H9 (cell line): ENCODE results near the gene MTMR6. TPM values are rescaled to one million over a fixed set of nuclear protein-coding genes. Genes with fewer than 3 reads are reported as not detected.

Experiments used
- DNase-seq: peaks from one replicate; pipeline ENCODE4 v3.0.0-alpha.2; 2017
- H2AFZ ChIP-seq: one replicate; pipeline ENCODE4 v1.6.1; 2013; ENCODE audit warnings: mild to moderate bottlenecking, low read length, control low read depth, moderate library complexity
- H2AK5ac ChIP-seq: 2 replicates; pipeline ENCODE4 v1.6.1; 2013; ENCODE audit warnings: low read length, control low read depth, mixed read lengths; ENCODE audit not compliant: insufficient read length
- H2BK120ac ChIP-seq: one replicate; pipeline ENCODE4 v1.6.1; 2013; ENCODE audit warnings: low read depth, mild to moderate bottlenecking, low read length, control low read depth, inconsistent platforms; ENCODE audit not compliant: poor library complexity, severe bottlenecking
- H2BK12ac ChIP-seq: 2 replicates; pipeline ENCODE4 v1.6.1; 2013; ENCODE audit warnings: low read length, control low read depth, mixed read lengths, low read depth; ENCODE audit not compliant: insufficient read length
- H2BK15ac ChIP-seq: 2 replicates; pipeline ENCODE4 v1.6.1; 2013; ENCODE audit warnings: low read depth, low read length, control low read depth
- H2BK20ac ChIP-seq: one replicate; pipeline ENCODE4 v1.6.1; 2013; ENCODE audit warnings: low read depth, mild to moderate bottlenecking, low read length, control low read depth, inconsistent platforms; ENCODE audit not compliant: poor library complexity, severe bottlenecking
- H2BK5ac ChIP-seq: 2 replicates; pipeline ENCODE4 v1.6.1; 2013; ENCODE audit warnings: low read length, control low read depth, mixed read lengths; ENCODE audit not compliant: insufficient read length
- H3K14ac ChIP-seq: 2 replicates; pipeline ENCODE4 v1.6.1; 2013; ENCODE audit warnings: low read length, control low read depth; ENCODE audit not compliant: insufficient read depth
- H3K18ac ChIP-seq: 2 replicates; pipeline ENCODE4 v1.6.1; 2013; ENCODE audit warnings: low read depth, mild to moderate bottlenecking, mixed read lengths, low read length, control low read depth; ENCODE audit not compliant: insufficient read length
- H3K23ac ChIP-seq: 2 replicates; pipeline ENCODE4 v1.6.1; 2013; ENCODE audit warnings: low read length, control low read depth, mixed read lengths, low read depth; ENCODE audit not compliant: insufficient read length
- H3K23me2 ChIP-seq: 2 replicates; pipeline ENCODE4 v1.6.1; 2013; ENCODE audit warnings: low read depth, mild to moderate bottlenecking, mixed read lengths, low read length, control low read depth; ENCODE audit not compliant: insufficient read length, poor library complexity, severe bottlenecking
- H3K27ac ChIP-seq: 2 replicates; pipeline ENCODE4 v1.5.1; 2013; ENCODE audit warnings: low read length, control low read depth, mixed read lengths, low read depth; ENCODE audit not compliant: insufficient read length
- H3K27me3 ChIP-seq: 2 replicates; pipeline ENCODE4 v1.6.1; 2013; ENCODE audit warnings: low read length, control low read depth, inconsistent platforms; ENCODE audit not compliant: insufficient read depth
- H3K4ac ChIP-seq: 2 replicates; pipeline ENCODE4 v1.6.1; 2013; ENCODE audit warnings: low read depth, mild to moderate bottlenecking, control low read depth, inconsistent platforms, low read length, moderate library complexity
- H3K4me1 ChIP-seq: 2 replicates; pipeline ENCODE4 v1.6.1; 2013; ENCODE audit warnings: low read length, control low read depth, inconsistent platforms; ENCODE audit not compliant: insufficient read depth
- H3K4me2 ChIP-seq: 2 replicates; pipeline ENCODE4 v1.6.1; 2013; ENCODE audit warnings: low read length, control low read depth, mixed read lengths; ENCODE audit not compliant: insufficient read length, insufficient read depth
- H3K56ac ChIP-seq: 2 replicates; pipeline ENCODE4 v1.6.1; 2013; ENCODE audit warnings: low read depth, mild to moderate bottlenecking, mixed read lengths, low read length, control low read depth; ENCODE audit not compliant: insufficient read length
- H3K79me1 ChIP-seq: 2 replicates; pipeline ENCODE4 v1.6.1; 2013; ENCODE audit warnings: low read depth, mild to moderate bottlenecking, moderate library complexity, low read length, control low read depth, inconsistent platforms; ENCODE audit not compliant: insufficient read depth, poor library complexity, severe bottlenecking
- H3K79me2 ChIP-seq: 2 replicates; pipeline ENCODE4 v1.6.1; 2013; ENCODE audit warnings: low read length, control low read depth, inconsistent platforms; ENCODE audit not compliant: insufficient read depth
- H3K9ac ChIP-seq: 2 replicates; pipeline ENCODE4 v1.6.1; 2013; ENCODE audit warnings: low read length, control low read depth, mixed read lengths; ENCODE audit not compliant: insufficient read length; ENCODE audit errors: extremely low read depth
- H3K9me3 ChIP-seq: one replicate; pipeline ENCODE4 v1.6.1; 2013; ENCODE audit warnings: low read depth, low read length, inconsistent platforms; ENCODE audit not compliant: control insufficient read depth
- H3T11ph ChIP-seq: one replicate; pipeline ENCODE4 v1.6.1; 2013; ENCODE audit warnings: mild to moderate bottlenecking, low read length, control low read depth, inconsistent platforms
- H4K20me1 ChIP-seq: one replicate; pipeline ENCODE4 v1.6.1; 2013; ENCODE audit not compliant: control insufficient read depth, insufficient read length, insufficient read depth
- H4K5ac ChIP-seq: 2 replicates; pipeline ENCODE4 v1.6.1; 2013; ENCODE audit warnings: low read depth, mild to moderate bottlenecking, mixed read lengths, low read length, control low read depth; ENCODE audit not compliant: insufficient read length
- H4K8ac ChIP-seq: replicated peaks from 2 replicates; pipeline ENCODE4 v1.6.1; 2013; ENCODE audit warnings: low read length, control low read depth, mixed read lengths, low read depth; ENCODE audit not compliant: insufficient read length
- H4K91ac ChIP-seq: 2 replicates; pipeline ENCODE4 v1.6.1; 2013; ENCODE audit warnings: low read depth, mild to moderate bottlenecking, moderate library complexity, mixed read lengths, low read length, control low read depth; ENCODE audit not compliant: insufficient read length
- H3K27ac Mint-ChIP-seq, 3 experiments: 2 replicates in 2 of 3; 3 replicates in 1 of 3; pipeline ENCODE4 v1.8.0; 2020 to 2021; ENCODE audit warnings: mixed read lengths in 3 of 3, mild to moderate bottlenecking in 1 of 3, moderate library complexity in 1 of 3
- H3K27me3 Mint-ChIP-seq: 2 replicates; pipeline ENCODE4 v1.8.0; 2021; ENCODE audit warnings: low read depth, mild to moderate bottlenecking, moderate library complexity, mixed read lengths
- H3K36me3 Mint-ChIP-seq, 3 experiments: 2 replicates in 2 of 3; 3 replicates in 1 of 3; pipeline ENCODE4 v1.8.0; 2020 to 2021; ENCODE audit warnings: low read depth in 3 of 3, mixed read lengths in 3 of 3; ENCODE audit not compliant: insufficient read depth in 1 of 3
- H3K4me1 Mint-ChIP-seq, 2 experiments: 2 replicates each; pipeline ENCODE4 v1.8.0; 2020; ENCODE audit warnings: mixed read lengths in 2 of 2
- H3K4me3 Mint-ChIP-seq, 2 experiments: 2 replicates in 1 of 2; 3 replicates in 1 of 2; pipeline ENCODE4 v1.8.0; 2020 to 2021; ENCODE audit warnings: mild to moderate bottlenecking in 2 of 2, mixed read lengths in 2 of 2, moderate library complexity in 1 of 2
- H3K9me3 Mint-ChIP-seq, 2 experiments: 2 replicates in 1 of 2; 3 replicates in 1 of 2; pipeline ENCODE4 v1.8.0; 2020; ENCODE audit warnings: mild to moderate bottlenecking in 2 of 2, mixed read lengths in 2 of 2, moderate library complexity in 1 of 2
- WGBS: extraction: QIAGEN DNeasy Blood & Tissue Kit; methylation state at CpG from one replicate; pipeline ENCODE4 v1.1.7; 2013; ENCODE audit warnings: missing lambda C conversion rate, low lambda C conversion rate, mixed read lengths; ENCODE audit not compliant: insufficient read length; ENCODE audit errors: extremely low coverage; 5-methylcytosine and 5-hydroxymethylcytosine counted together
- total RNA-seq: library from RNA; stranded (reverse); gene quantifications from 2 replicates; pipeline ENCODE4 v1.2.1, GENCODE V29; 2021
- TF ChIP-seq, protein P1 (sequence below): fragments of 200-600 bp; sonication (generic); conservative IDR thresholded peaks from 3 replicates; pipeline ENCODE4 v1.8.0; 2021; ENCODE audit warnings: antibody characterized with exemption, mild to moderate bottlenecking

MTMR6 gene
- total RNA-seq, 1 experiment from 2014 or later = 7.0 TPM

DNA sequence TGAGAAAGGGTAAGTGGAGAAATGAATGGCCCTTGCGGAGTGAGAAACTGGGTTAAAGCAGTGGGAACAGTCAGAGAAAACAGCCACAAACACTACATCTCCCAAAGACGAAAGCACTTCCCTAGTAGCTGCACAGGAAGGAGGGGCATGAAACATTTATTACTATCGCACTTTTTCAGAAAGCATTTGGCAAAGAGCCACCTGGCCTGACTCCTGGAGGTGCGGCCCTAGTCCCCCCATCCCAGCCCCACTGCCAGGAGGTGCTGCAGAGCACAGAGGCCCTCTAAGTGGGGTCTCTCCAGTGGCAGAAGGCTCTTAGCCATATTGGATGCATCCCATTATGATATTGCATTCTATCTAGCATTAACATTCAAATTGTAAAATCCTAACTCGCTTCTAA is 55.8 kb downstream of the MTMR6 start:
- no peak for DNase-seq
- H2AFZ ChIP-seq = no peak overlapping the region
- H3K23ac ChIP-seq = no peak overlapping the region
- H2BK20ac ChIP-seq = no peak overlapping the region
- H2BK5ac ChIP-seq = no peak overlapping the region
- no peaks in the 10 kb centered on the region; the same call in 1 of the 2 replicates for H3K4me1 ChIP-seq
- Mint-ChIP-seq H3K9me3 (no peaks in the 10 kb centered on the region), H3K36me3 (no peaks in the 10 kb centered on the region), H3K27me3 (peaks cover 7% of the 10 kb centered on the region), H3K4me1 (peaks cover 0 to 3% of the 10 kb centered on the region in 2 experiments; a peak in 1 of 4 replicates), H3K4me3 (no peak overlapping the region), H3K27ac (no peak overlapping the region)
- H3K56ac ChIP-seq = no peak overlapping the region
- no peak overlapping the region for H4K91ac ChIP-seq
- H3K79me2 ChIP-seq = no peaks in the 10 kb centered on the region
- H2BK15ac ChIP-seq = no peak overlapping the region
- H3K9me3 ChIP-seq = no peaks in the 10 kb centered on the region
- no peaks in the 10 kb centered on the region for H3K79me1 ChIP-seq
- H3K18ac ChIP-seq = no peak overlapping the region
- H3K4ac ChIP-seq = no peak overlapping the region
- WGBS = no CpG with 5 or more reads among the region's 5 CpGs
- H2AK5ac ChIP-seq = no peak overlapping the region
- no peak overlapping the region for H4K5ac ChIP-seq
- no peaks in the 10 kb centered on the region for H3K23me2 ChIP-seq
- no peak overlapping the region for H4K8ac ChIP-seq
- TF ChIP-seq, protein P1, sequence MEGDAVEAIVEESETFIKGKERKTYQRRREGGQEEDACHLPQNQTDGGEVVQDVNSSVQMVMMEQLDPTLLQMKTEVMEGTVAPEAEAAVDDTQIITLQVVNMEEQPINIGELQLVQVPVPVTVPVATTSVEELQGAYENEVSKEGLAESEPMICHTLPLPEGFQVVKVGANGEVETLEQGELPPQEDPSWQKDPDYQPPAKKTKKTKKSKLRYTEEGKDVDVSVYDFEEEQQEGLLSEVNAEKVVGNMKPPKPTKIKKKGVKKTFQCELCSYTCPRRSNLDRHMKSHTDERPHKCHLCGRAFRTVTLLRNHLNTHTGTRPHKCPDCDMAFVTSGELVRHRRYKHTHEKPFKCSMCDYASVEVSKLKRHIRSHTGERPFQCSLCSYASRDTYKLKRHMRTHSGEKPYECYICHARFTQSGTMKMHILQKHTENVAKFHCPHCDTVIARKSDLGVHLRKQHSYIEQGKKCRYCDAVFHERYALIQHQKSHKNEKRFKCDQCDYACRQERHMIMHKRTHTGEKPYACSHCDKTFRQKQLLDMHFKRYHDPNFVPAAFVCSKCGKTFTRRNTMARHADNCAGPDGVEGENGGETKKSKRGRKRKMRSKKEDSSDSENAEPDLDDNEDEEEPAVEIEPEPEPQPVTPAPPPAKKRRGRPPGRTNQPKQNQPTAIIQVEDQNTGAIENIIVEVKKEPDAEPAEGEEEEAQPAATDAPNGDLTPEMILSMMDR = no peak
- no peak overlapping the region for H2BK12ac ChIP-seq
- no peak overlapping the region for H2BK120ac ChIP-seq
- no peaks in the 10 kb centered on the region for H3K27me3 ChIP-seq
- no peak overlapping the region for H3T11ph ChIP-seq
- H3K27ac ChIP-seq = no peak overlapping the region
- no peak overlapping the region for H3K14ac ChIP-seq
- H3K9ac ChIP-seq = no peak overlapping the region
- H3K4me2 ChIP-seq = no peak overlapping the region
- H4K20me1 ChIP-seq = no peaks in the 10 kb centered on the region
